Stimulated activated CD8-positive, alpha-beta memory T cell treated with anti-CD3 and anti-CD28 coated beads, Interleukin-4, amount 100 ng/mL, for 1 hour (primary cell): Measurements from ENCODE around the gene VARS1.
"Not testable (repeated sequence)": the region's sequence is repeated elsewhere in the genome, so short reads cannot be mapped to it uniquely, and the experiment has no call there.

Experiments
- DNase-seq, 2 donors: peaks; one replicate each; pipeline ENCODE4 v3.0.0-alpha.2; 2020; ENCODE audit warnings: low read depth in 2 of 2, low spot score in 1 of 2

The VARS1 gene

GRCh38 chr6:31795616-31796298 lies at the start of gene VARS1:
VARS1 (minus strand) TSS chr6:31795752; CDS start chr6:31795217, 535 bp downstream.
- DNase-seq: peak; percentile 54 to 72

GRCh38 chr6:31844507-31844906 lies 49.0 kb upstream of the VARS1 start:
- DNase-seq: no peak

GRCh38 chr6:31842053-31842452 lies 46.5 kb upstream of the VARS1 start:
- DNase-seq: no peak

- DNase-seq: not testable (repeated sequence)
These were observed 44.2 kb upstream of the VARS1 start for GRCh38 chr6:31839779-31840126.

GRCh38 chr6:31838968-31839367 lies 43.4 kb upstream of the VARS1 start:
- DNase-seq: no peak

GRCh38 chr6:31838114-31838553 lies 42.6 kb upstream of the VARS1 start:
- DNase-seq: not testable (repeated sequence)

- DNase-seq: no peak
These were observed 42.0 kb upstream of the VARS1 start for GRCh38 chr6:31837369-31838113.

GRCh38 chr6:31836474-31837368 lies 41.2 kb upstream of the VARS1 start:
- DNase-seq: no peak

- no peak for DNase-seq
These were observed 40.5 kb upstream of the VARS1 start for GRCh38 chr6:31836047-31836473.

GRCh38 chr6:31834367-31835250 lies 39.1 kb upstream of the VARS1 start:
- DNase-seq: peak; percentile 64 to 72

GRCh38 chr6:31831350-31832215 lies 36.0 kb upstream of the VARS1 start:
- DNase-seq: no peak

GRCh38 chr6:31830886-31831335 lies 35.4 kb upstream of the VARS1 start:
- no peak for DNase-seq

- no peak for DNase-seq
These were observed 34.2 kb upstream of the VARS1 start for GRCh38 chr6:31829633-31830283.

- peak; percentile 66 to 82 for DNase-seq
These were observed 31.9 kb upstream of the VARS1 start, which contains the start of gene HSPA1B for GRCh38 chr6:31827286-31828079. HSPA1B (plus strand) TSS chr6:31827738; CDS start chr6:31827951, 213 bp downstream.

- DNase-seq: no peak
These were observed 31.3 kb upstream of the VARS1 start for GRCh38 chr6:31826793-31827285.

- DNase-seq: no peak
These were observed 30.0 kb upstream of the VARS1 start for GRCh38 chr6:31825553-31825952.

- DNase-seq: not testable (repeated sequence)
These were observed 28.1 kb upstream of the VARS1 start for GRCh38 chr6:31823592-31824196.
